ENCODE data around the gene TPCN1. TPM values are rescaled to one million over a fixed set of nuclear protein-coding genes. Genes with fewer than 3 reads are reported as not detected.

TPCN1 gene
- total RNA-seq, 2 donors from 2014 or later, result 45.1 to 78.4 TPM

DNA sequence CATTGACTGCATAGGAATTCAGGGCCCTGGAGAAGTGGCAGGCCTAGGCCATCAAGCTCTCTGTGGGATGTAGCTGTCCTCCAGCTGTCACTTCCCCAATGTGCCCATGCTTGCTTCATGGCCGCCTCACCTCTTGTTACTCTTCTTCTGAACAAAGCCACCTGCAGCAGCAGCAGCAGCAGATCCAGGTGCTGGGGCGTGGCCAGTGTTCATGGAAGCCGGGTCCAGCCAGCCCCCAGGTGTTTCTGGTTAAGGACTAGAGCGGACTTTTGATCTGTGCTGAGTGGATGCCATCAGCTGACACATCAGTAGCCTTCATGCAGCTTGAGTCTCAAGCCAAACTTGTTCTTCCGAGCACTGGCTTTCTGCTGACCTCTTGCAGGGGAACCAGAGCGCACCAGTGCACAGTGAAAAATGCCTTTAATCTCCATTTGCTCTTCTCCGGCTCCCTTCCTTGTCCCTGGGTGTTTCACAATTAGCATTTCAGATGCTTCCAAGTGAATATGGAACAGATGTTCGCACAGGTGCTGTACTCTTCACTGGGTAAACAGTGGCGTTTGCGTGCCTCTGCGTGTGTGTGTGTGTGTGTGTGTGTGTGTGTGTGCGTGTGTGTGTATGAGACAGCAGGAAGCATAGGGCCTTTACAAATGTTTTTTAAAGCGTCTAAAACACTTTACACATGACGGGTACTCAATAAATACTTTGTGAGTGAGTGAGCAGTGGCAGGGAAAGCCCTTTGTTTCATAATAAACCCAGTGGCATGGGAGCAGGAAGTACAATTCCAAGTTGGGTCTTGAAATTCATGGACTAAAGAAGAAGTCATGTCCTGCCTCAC, 20.1 kb downstream of the TPCN1 start:
- Histone ChIP-seq H3K4me3 (no peak overlapping the region), H3K4me1 (peaks cover 77% of the 10 kb centered on the region), H3K36me3 (replicated peaks in 1 of 2; ENCODE audit: insufficient read depth in 1 of 2, low read depth in 2 of 2) (no peaks in the 10 kb centered on the region), H3K9me3 (no peaks in the 10 kb centered on the region), H3K27ac (peak overlapping the region; percentile 84 to 94 (median 88)), H3K27me3 (no peaks in the 10 kb centered on the region)
- ATAC-seq (peak; percentile 36), DNase-seq (peak; percentile 59 to 82 (median 70))
- TF ChIP-seq, protein P1, sequence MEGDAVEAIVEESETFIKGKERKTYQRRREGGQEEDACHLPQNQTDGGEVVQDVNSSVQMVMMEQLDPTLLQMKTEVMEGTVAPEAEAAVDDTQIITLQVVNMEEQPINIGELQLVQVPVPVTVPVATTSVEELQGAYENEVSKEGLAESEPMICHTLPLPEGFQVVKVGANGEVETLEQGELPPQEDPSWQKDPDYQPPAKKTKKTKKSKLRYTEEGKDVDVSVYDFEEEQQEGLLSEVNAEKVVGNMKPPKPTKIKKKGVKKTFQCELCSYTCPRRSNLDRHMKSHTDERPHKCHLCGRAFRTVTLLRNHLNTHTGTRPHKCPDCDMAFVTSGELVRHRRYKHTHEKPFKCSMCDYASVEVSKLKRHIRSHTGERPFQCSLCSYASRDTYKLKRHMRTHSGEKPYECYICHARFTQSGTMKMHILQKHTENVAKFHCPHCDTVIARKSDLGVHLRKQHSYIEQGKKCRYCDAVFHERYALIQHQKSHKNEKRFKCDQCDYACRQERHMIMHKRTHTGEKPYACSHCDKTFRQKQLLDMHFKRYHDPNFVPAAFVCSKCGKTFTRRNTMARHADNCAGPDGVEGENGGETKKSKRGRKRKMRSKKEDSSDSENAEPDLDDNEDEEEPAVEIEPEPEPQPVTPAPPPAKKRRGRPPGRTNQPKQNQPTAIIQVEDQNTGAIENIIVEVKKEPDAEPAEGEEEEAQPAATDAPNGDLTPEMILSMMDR (IDR thresholded peaks at IDR 0.05), result no peak
- peak in 2 of 3 donors; percentile 18 to 30 for TF ChIP-seq POLR2A (IDR thresholded peaks at IDR 0.05)
- 23 to 34% methylated on average over 14 of the region's 14 CpGs for WGBS, 2 donors
- intact Hi-C loops (cut with DNase I), result no loop called here

DNA sequence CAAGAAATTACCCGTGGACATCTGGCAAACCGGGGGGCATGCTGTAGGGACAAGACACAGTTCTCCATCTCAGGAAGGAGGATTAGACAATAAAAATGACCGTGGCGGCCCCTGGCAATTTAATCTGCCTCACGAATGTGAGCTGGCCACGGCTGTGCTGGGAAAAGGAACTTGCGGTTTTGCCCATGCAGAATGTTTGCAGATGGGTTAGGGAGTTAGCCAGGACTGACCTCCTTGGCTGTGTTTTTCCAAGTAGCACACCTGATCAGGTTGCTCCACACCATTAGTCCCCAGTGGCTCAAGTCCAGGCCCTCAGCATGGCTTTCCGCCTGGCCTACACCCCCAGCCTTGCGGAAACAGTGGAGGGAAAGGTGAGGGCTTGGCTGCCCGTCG, 20.8 kb downstream of the TPCN1 start:
- WGBS, 2 donors, result 11 to 23% methylated on average over 11 of the region's 11 CpGs
- peak overlapping the region; percentile 84 to 94 (median 88) for H3K27ac ChIP-seq
- TF ChIP-seq POLR2A (IDR thresholded peaks at IDR 0.05), result peak in 1 of 3 donors; percentile 34
- TF ChIP-seq, protein P1 (IDR thresholded peaks at IDR 0.05), result no peak
- no peaks in the 10 kb centered on the region for H3K9me3 ChIP-seq
- intact Hi-C loops (cut with DNase I), result no loop called here
- H3K4me1 ChIP-seq, result peaks cover 78% of the 10 kb centered on the region
- H3K27me3 ChIP-seq, result no peaks in the 10 kb centered on the region
- no peak overlapping the region for H3K4me3 ChIP-seq
- DNase-seq (peak; percentile 79 to 93 (median 90)), ATAC-seq (peak; percentile 41)
- H3K36me3 ChIP-seq (replicated peaks in 1 of 2; ENCODE audit: insufficient read depth in 1 of 2, low read depth in 2 of 2), result no peaks in the 10 kb centered on the region

DNA sequence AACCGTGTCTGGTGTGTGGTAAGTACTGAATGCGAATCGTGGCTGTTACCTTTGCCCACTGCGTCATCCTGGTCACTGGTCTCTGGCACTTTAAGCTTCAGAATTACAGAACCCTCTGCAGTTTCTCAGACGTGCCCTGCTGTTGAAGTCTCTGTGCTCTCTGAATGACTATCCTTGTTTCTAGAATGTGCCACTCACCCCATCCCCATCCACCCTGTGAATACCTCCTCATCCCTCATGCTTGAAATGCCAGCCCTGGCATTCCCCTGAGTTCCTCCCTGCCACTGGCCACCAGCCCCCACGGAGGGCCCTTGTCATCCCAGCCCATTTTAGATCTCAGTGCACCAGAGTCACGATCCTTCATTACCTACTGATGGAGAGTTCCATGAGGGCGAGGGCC, 21.3 kb downstream of the TPCN1 start:
- Histone ChIP-seq H3K4me1 (peaks cover 83% of the 10 kb centered on the region), H3K4me3 (no peak overlapping the region), H3K27ac (peak overlapping the region; percentile 84 to 94 (median 88)), H3K9me3 (no peaks in the 10 kb centered on the region), H3K27me3 (no peaks in the 10 kb centered on the region), H3K36me3 (replicated peaks in 1 of 2; ENCODE audit: insufficient read depth in 1 of 2, low read depth in 2 of 2) (no peaks in the 10 kb centered on the region)
- WGBS, 2 donors, result 86 to 88% methylated on average over 8 of the region's 8 CpGs
- no peak for ATAC-seq
- no peak for DNase-seq
- intact Hi-C loops (cut with DNase I), result no loop called here
- TF ChIP-seq, protein P1 (IDR thresholded peaks at IDR 0.05), result no peak
- TF ChIP-seq POLR2A (IDR thresholded peaks at IDR 0.05), result no peak

DNA sequence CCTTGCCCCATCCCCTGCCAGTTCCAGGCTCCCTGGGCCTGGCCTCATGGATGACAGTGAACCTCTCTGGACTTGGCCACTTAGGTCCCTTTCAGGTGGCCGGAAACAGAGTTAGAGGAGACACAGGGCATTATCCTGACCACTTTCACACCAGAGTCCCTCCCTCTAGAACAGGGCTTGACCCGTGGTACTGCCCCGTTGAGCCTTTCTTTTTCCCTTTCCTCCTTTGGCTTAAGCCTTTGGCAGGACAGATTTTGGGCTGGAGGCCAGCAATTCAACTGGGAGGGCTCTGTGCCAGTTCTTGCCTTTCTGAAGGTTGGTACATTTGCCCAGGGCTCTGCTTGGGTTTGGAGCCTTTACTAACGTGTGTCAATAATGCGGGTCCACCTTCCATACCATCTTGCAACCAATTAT, 22.8 kb downstream of the TPCN1 start:
- ATAC-seq, result peak; percentile 54
- Histone ChIP-seq H3K36me3 (replicated peaks in 1 of 2; ENCODE audit: insufficient read depth in 1 of 2, low read depth in 2 of 2) (no peaks in the 10 kb centered on the region), H3K9me3 (no peaks in the 10 kb centered on the region), H3K27me3 (no peaks in the 10 kb centered on the region), H3K4me1 (peaks cover 98% of the 10 kb centered on the region), H3K27ac (peak overlapping the region; percentile 79 to 94 (median 92)), H3K4me3 (no peak overlapping the region)
- WGBS, 2 donors, result 8 to 16% methylated on average over 5 of the region's 5 CpGs
- intact Hi-C loops (cut with DNase I), result no loop called here
- TF ChIP-seq, protein P1 (IDR thresholded peaks at IDR 0.05), result no peak
- TF ChIP-seq POLR2A (IDR thresholded peaks at IDR 0.05), result no peak
- peak; percentile 93 to 95 (median 93) for DNase-seq
